Measurements from ENCODE around the gene WHAMM.
"Not testable (repeated sequence)": the region's sequence is repeated elsewhere in the genome, so short reads cannot be mapped to it uniquely, and the experiment has no call there.

WHAMM gene

DNA sequence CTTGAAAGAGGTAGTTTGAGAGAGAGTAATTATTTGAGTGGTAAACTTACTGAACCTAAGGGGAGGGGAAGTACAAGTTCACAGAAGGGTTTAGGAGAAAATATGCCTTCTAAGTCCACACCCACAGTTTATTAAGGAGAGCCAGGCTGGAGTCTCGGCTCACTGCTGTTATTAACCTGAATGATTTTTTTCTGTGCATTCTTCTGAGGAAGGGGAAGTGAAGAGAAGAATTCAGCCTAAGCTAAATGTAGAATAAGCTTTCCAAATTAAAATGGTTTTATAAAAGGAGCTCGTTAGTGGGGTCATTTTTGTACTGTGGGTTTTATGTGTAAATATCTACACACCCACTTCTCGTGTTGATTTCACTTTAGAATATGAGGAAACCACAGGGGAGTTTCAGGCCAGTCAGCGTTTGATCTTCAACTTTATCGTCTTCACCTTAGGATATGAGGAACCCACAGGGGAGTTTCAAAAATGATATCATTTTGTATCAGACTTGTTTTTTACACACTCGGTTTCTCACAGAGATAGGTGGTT is 1.5 kb downstream of the WHAMM start:
- no peak for DNase-seq (ENCODE audit: insufficient read length, low spot score)
- no peak for FAIRE-seq
- TF ChIP-seq, protein P1, sequence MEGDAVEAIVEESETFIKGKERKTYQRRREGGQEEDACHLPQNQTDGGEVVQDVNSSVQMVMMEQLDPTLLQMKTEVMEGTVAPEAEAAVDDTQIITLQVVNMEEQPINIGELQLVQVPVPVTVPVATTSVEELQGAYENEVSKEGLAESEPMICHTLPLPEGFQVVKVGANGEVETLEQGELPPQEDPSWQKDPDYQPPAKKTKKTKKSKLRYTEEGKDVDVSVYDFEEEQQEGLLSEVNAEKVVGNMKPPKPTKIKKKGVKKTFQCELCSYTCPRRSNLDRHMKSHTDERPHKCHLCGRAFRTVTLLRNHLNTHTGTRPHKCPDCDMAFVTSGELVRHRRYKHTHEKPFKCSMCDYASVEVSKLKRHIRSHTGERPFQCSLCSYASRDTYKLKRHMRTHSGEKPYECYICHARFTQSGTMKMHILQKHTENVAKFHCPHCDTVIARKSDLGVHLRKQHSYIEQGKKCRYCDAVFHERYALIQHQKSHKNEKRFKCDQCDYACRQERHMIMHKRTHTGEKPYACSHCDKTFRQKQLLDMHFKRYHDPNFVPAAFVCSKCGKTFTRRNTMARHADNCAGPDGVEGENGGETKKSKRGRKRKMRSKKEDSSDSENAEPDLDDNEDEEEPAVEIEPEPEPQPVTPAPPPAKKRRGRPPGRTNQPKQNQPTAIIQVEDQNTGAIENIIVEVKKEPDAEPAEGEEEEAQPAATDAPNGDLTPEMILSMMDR (IDR thresholded peaks at IDR 0.05; ENCODE audit: insufficient read depth, missing control alignments) = no peak

DNA sequence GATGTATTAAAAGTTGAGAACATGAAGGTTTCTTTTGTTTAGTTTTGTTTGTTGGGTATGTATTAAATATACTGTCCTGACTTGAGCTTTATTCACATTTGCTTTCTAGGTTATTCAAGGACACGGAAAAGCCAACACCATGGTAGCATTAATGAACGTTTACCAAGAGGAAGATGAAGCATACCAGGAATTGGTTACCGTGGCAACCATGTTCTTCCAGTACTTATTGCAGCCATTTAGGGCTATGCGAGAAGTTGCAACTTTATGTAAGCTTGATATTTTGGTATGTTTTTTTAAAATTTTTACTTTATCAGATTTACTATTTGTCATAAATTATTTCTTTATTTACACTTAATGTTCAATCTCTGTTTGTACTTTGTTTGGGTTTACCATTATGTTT is 3.6 kb downstream of the WHAMM start:
- no peak for FAIRE-seq
- TF ChIP-seq, protein P1 (IDR thresholded peaks at IDR 0.05; ENCODE audit: insufficient read depth, missing control alignments) = no peak

DNA sequence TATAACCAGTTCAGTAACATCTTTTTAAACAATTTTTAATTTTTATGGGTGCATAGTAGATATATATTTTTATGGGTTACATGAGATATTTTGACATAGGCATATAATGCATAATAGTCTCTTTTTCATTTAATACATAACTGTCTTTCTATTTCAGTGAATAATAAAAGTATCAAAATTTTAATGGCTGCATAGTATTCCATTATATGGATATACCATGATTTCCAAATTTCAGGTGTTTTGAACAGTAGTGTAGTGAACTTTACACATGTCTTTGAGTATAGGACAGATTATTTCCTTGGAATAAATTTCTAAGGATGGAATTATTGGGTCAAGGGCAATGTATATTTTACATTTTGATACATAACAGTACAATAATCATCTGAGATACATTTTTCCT is 10.7 kb downstream of the WHAMM start:
- DNase-seq (ENCODE audit: insufficient read length, low spot score) (no peak), FAIRE-seq (no peak)
- TF ChIP-seq, protein P1 (IDR thresholded peaks at IDR 0.05; ENCODE audit: insufficient read depth, missing control alignments) = no peak

More for the DNA sequence above, 3.6 kb downstream of the WHAMM start:
- no peak for DNase-seq (ENCODE audit: insufficient read length, low spot score)

DNA sequence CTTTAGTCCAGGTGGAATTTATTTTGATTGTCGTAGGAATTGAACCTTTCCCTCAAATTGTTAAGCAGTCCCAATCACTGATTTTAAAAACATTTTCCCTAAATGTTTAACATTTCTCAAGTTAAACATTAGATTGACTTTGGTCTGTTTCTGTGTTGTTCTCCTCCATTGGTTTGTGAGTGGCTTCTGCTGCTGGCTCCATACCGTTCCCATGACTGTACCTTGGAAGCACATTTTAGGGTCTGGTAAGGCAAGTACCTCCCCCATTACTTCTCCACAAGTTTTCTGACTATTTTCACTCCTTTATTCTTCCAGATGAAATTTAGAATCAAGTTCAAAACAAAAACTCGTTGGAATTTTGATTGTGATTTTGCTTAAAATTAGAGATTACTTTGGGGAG is 12.0 kb downstream of the WHAMM start:
- not testable (repeated sequence) for FAIRE-seq; DNase-seq (ENCODE audit: insufficient read length, low spot score)

DNA sequence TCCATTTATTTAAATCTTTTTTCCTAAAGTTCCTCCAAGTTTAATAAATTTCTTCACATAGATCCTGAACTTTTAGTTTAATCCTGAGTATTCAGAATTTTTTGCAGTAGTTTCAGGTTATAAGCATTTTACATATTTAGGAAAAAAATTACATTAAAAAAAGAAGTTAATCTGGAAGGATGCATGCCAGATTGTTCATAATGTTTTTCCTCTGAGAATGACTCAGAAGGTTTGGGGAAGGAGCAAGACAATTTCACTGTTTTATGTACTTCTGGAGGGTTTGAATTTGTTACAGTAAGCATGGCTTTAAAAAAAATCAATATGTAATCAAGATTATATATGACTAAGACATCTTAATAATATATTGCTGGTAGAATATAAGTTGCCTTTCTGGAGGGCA is 12.4 kb downstream of the WHAMM start:
- not testable (repeated sequence) for FAIRE-seq; DNase-seq (ENCODE audit: insufficient read length, low spot score)

DNA sequence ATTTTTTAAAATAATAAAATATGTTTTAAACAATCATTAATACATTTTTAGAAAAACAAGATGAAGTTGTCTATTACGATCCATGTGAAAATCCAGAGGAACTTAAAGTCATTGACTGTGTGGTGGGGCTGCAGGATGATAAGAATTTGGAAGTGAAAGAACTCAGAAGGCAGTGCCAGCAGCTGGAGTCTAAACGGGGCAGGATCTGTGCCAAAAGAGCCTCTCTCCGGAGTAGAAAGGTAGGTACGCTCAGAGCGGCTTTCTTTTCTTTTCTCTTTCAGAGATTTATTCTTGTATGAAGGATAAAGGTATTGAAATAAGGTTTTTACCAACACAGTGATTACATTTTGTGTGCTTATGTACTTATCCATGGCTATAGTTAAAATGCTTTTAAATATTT is 13.6 kb downstream of the WHAMM start:
- TF ChIP-seq, protein P1 (IDR thresholded peaks at IDR 0.05; ENCODE audit: insufficient read depth, missing control alignments) = no peak
- DNase-seq (ENCODE audit: insufficient read length, low spot score) (no peak), FAIRE-seq (no peak)

DNA sequence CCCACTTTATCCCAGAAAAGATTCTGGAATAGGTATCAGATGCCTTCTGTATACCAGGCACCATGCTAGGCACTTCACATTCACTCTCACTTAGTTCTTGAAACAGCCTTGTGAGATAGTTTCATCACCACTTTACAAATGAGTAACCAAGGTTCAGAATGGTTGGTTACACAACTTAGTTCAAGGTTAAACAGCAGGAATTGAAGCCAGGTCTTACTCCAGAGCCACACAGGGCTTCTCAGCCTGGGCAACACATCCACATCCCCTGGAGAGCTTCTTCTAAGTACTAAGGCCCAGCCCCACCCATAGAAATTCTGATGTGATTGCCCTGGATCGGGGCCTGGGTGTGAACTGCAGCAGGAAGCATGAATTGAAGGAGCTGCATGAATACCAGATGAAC is 18.6 kb downstream of the WHAMM start:
- FAIRE-seq (no peak), DNase-seq (ENCODE audit: insufficient read length, low spot score) (no peak)
- TF ChIP-seq, protein P1 (IDR thresholded peaks at IDR 0.05; ENCODE audit: insufficient read depth, missing control alignments) = no peak

DNA sequence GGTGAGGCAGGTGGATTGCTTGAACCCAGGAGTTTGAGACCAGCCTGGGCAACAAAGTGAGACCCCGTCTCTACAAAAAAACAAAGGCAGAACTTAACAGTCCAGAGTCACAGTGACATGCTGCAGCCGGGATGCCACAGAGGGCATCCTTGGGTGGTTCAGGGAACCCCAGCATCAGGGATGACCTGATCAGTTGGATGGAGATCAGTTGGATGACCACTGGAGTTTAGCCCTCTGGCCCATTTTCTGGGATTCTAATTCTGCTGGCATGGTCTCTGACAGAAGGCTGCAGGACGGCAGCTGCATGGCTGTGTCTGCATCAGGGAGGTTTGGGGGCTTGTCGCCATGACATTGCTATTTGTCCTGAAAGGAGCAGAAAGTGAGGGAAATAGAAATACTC is 19.8 kb downstream of the WHAMM start:
- FAIRE-seq (no peak), DNase-seq (ENCODE audit: insufficient read length, low spot score) (no peak)
- TF ChIP-seq, protein P1 (IDR thresholded peaks at IDR 0.05; ENCODE audit: insufficient read depth, missing control alignments) = no peak
